ENCODE data around the gene CISD1. TPM values are rescaled to one million over a fixed set of nuclear protein-coding genes. Genes with fewer than 3 reads are reported as not detected.

CISD1 gene
- total RNA-seq, 4 donors from 2014 or later, result 30.8 to 46.3 (median 33.0) TPM

DNA sequence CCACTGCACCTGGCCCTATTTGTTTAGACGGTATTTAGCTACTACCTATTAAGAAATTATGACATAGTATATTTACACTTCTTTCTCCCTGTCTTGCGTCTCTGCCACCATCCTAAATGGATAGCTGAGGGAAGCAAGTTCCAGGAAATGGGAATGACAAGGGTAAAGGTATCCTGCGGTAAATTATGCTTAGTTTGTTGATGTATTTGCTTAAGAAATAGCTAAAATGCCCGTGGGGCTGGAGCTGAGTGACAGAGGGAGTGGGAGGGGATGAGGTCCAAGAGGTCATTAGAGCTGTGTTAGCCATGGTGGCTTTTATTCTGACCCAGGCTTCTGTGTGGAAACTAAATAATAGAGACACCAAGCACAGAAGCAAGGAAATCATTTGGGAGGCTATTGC is 36.9 kb downstream of the CISD1 start:
- Histone ChIP-seq H3K36me3 (no peaks in the 10 kb centered on the region), H3K4me1 (no peaks in the 10 kb centered on the region), H3K9me3 (no peaks in the 10 kb centered on the region), H3K4me3 (no peak overlapping the region), H3K27me3 (peaks cover 0 to 25% (median 3%) of the 10 kb centered on the region in 4 donors), H3K27ac (replicated peaks in 1 of 4) (no peak overlapping the region)
- no peak for DNase-seq (ENCODE audit: extremely low spot score)
- WGBS, result 41% methylated on average over 4 of the region's 4 CpGs
- intact Hi-C loops (cut with DNase I), result no loop called here
- TF ChIP-seq POLR2AphosphoS5 (IDR thresholded peaks at IDR 0.05), result no peak

DNA sequence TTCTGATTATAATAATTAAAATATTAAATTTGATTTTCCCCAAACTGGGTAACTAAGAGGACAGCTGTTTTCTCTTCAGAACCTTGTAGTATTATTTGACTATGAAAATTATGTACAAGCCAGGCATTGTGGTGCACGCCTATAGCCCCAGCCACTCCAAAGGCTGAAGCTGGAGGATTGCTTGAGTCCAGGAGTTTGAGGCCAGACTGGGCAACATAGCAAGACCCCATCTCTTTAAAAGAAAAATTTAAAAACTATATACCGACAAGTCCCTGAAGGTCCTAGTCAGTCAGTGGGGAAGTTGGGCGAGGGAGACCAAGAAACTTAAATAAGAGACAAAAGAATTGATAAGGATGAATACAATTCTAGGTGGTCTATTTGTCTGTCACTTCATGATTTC is 38.7 kb downstream of the CISD1 start:
- H3K9me3 ChIP-seq, result no peaks in the 10 kb centered on the region
- H3K4me3 ChIP-seq, result no peak overlapping the region
- intact Hi-C loops (cut with DNase I), result no loop called here
- H3K27ac ChIP-seq (replicated peaks in 1 of 4), result no peak overlapping the region
- DNase-seq (ENCODE audit: extremely low spot score), result no peak
- WGBS, result 94% methylated on average over 3 of the region's 3 CpGs
- no peaks in the 10 kb centered on the region for H3K4me1 ChIP-seq
- TF ChIP-seq, protein P1, sequence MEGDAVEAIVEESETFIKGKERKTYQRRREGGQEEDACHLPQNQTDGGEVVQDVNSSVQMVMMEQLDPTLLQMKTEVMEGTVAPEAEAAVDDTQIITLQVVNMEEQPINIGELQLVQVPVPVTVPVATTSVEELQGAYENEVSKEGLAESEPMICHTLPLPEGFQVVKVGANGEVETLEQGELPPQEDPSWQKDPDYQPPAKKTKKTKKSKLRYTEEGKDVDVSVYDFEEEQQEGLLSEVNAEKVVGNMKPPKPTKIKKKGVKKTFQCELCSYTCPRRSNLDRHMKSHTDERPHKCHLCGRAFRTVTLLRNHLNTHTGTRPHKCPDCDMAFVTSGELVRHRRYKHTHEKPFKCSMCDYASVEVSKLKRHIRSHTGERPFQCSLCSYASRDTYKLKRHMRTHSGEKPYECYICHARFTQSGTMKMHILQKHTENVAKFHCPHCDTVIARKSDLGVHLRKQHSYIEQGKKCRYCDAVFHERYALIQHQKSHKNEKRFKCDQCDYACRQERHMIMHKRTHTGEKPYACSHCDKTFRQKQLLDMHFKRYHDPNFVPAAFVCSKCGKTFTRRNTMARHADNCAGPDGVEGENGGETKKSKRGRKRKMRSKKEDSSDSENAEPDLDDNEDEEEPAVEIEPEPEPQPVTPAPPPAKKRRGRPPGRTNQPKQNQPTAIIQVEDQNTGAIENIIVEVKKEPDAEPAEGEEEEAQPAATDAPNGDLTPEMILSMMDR (IDR thresholded peaks at IDR 0.05), result no peak
- TF ChIP-seq POLR2A (IDR thresholded peaks at IDR 0.05; ENCODE audit: low read depth) (no peak), POLR2AphosphoS5 (IDR thresholded peaks at IDR 0.05) (no peak), EP300 (IDR thresholded peaks at IDR 0.05) (no peak)
- H3K27me3 ChIP-seq, result peaks cover 0 to 25% (median 3%) of the 10 kb centered on the region in 4 donors
- no peaks in the 10 kb centered on the region for H3K36me3 ChIP-seq

DNA sequence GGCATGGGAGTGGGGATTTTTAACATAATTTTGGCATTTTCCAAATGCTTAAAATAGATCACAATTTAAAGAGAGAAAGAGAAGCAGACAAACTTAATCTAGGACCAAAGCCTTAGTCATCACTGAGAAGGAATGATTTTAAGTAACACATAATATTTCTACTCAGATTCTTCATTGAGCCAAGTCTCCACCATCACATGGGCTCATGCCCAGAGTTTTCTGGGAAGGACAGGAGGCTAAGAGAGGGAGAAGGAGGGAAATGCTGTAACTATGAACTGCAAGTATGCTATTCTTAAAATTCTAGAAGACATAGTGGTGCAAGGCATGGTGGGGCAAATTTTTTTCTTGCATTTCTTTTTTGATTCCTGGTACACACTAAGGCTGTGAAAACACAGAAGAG is 42.1 kb downstream of the CISD1 start:
- no peak for DNase-seq (ENCODE audit: extremely low spot score)
- TF ChIP-seq POLR2A (IDR thresholded peaks at IDR 0.05; ENCODE audit: low read depth), result no peak
- no peak for TF ChIP-seq EP300 (IDR thresholded peaks at IDR 0.05)
- TF ChIP-seq POLR2AphosphoS5 (IDR thresholded peaks at IDR 0.05), result no peak
- TF ChIP-seq, protein P1 (IDR thresholded peaks at IDR 0.05), result no peak
- intact Hi-C loops (cut with DNase I), result no loop called here
- Histone ChIP-seq H3K9me3 (no peaks in the 10 kb centered on the region), H3K4me1 (no peaks in the 10 kb centered on the region), H3K36me3 (no peaks in the 10 kb centered on the region), H3K27me3 (peaks cover 0 to 8% (median 0%) of the 10 kb centered on the region in 4 donors), H3K27ac (replicated peaks in 1 of 4) (no peak overlapping the region), H3K4me3 (no peak overlapping the region)

DNA sequence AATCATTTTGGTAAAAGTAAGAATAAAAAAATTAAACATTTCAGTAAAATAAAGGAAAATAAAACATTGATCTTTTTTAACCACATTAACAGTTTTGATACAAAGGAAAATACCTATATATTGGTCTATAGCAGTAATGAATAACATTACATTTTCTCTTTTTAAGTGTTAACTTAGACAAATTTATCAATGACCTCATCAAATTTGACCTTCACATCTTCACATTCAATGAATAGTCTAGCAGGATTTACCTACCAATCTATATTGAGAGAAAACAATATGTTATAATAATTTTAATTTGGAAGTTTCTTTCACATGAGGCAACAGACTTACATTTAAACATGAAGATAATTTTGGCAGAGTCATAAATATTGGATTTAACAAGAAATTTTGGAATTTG is 47.9 kb downstream of the CISD1 start:
- no peak for DNase-seq (ENCODE audit: extremely low spot score)
- Histone ChIP-seq H3K4me3 (no peak overlapping the region), H3K27ac (replicated peaks in 1 of 4) (no peak overlapping the region), H3K9me3 (no peaks in the 10 kb centered on the region), H3K4me1 (no peaks in the 10 kb centered on the region), H3K36me3 (no peaks in the 10 kb centered on the region), H3K27me3 (no peaks in the 10 kb centered on the region)
- intact Hi-C loops (cut with DNase I), result no loop called here
- TF ChIP-seq POLR2A (IDR thresholded peaks at IDR 0.05; ENCODE audit: low read depth) (no peak), EP300 (IDR thresholded peaks at IDR 0.05) (no peak), POLR2AphosphoS5 (IDR thresholded peaks at IDR 0.05) (no peak)
- TF ChIP-seq, protein P1 (IDR thresholded peaks at IDR 0.05), result no peak

- Histone ChIP-seq H3K9me3 (no peaks in the 10 kb centered on the region), H3K4me1 (no peaks in the 10 kb centered on the region), H3K27ac (replicated peaks in 1 of 4) (no peak overlapping the region), H3K36me3 (no peaks in the 10 kb centered on the region), H3K4me3 (no peak overlapping the region), H3K27me3 (no peaks in the 10 kb centered on the region)
- 54% methylated on average over 2 of the region's 2 CpGs for WGBS
- no peak for DNase-seq (ENCODE audit: extremely low spot score)
- intact Hi-C loops (cut with DNase I), result no loop called here
- TF ChIP-seq POLR2AphosphoS5 (IDR thresholded peaks at IDR 0.05) (no peak), POLR2A (IDR thresholded peaks at IDR 0.05; ENCODE audit: low read depth) (no peak)
- TF ChIP-seq, protein P1 (IDR thresholded peaks at IDR 0.05), result no peak
Measured at GRCh38 chr10:58318346-58318745, 49.4 kb downstream of the CISD1 start.
